ENCODE measurements around the gene COL4A6. TPM values are rescaled to one million over a fixed set of nuclear protein-coding genes. Genes with fewer than 3 reads are reported as not detected.

The COL4A6 gene
- total RNA-seq, 4 donors from 2014 or later, result 0.16 to 6.2 (median 1.5) TPM

DNA sequence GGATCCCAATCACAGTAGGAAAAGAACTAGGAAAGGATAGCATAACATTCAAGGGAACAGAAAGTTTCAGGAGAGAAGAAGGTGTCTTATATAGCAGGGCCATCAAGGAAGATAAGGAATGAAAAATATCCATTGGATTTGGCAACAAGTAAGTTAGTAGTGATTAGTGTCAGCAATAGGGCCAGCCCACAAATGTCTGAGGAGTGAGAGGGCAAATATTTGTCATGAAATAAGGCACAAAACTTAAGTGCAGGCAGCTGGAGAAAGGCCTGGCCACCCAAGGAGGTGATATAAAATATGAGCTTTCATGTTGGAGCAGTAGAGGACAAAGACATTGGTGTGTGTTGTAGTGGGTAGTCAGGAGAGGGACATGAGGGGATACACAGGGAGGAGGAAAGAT lies 132.1 kb downstream of the COL4A6 start:
- TF ChIP-seq, protein P1, sequence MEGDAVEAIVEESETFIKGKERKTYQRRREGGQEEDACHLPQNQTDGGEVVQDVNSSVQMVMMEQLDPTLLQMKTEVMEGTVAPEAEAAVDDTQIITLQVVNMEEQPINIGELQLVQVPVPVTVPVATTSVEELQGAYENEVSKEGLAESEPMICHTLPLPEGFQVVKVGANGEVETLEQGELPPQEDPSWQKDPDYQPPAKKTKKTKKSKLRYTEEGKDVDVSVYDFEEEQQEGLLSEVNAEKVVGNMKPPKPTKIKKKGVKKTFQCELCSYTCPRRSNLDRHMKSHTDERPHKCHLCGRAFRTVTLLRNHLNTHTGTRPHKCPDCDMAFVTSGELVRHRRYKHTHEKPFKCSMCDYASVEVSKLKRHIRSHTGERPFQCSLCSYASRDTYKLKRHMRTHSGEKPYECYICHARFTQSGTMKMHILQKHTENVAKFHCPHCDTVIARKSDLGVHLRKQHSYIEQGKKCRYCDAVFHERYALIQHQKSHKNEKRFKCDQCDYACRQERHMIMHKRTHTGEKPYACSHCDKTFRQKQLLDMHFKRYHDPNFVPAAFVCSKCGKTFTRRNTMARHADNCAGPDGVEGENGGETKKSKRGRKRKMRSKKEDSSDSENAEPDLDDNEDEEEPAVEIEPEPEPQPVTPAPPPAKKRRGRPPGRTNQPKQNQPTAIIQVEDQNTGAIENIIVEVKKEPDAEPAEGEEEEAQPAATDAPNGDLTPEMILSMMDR (IDR thresholded peaks at IDR 0.05; ENCODE audit: low read depth), result no peak

DNA sequence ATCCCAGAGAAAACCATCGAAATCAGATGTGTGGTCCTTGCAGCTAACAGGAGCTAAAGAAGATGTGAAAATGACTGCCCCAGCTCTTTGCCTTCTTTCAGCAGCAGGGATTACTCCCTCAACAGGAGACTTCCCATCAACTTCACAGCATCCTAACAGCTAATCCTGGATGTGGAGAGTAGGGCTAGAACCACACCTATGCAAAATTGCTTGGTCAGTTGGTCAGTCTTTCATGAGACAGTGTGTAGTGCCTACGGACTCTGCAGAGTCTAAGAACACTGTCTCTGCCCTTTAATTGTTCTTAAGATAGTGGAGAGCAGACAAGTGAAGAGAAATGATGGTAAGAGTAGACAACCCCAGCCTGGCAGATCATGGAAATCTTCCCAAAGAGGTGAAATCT lies 133.5 kb downstream of the COL4A6 start:
- TF ChIP-seq, protein P1 (IDR thresholded peaks at IDR 0.05; ENCODE audit: low read depth), result no peak

DNA sequence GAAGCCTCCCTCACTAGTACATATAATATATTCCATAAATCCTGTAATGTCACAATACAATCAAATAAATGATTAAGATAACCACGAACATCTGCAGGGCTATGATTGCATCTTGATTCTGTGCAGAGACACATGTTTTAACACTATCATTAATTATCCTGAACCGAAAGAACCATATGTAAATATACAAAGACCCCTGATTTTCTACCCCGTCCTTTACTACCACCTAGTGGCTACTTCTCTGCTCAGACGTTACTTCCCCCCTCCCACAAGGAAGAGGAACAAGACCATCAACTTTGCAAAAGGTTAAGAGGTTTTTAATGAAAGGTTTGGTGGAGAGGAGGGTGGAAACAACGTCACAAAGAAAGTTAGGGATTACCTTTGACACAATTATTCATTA lies 134.0 kb downstream of the COL4A6 start:
- TF ChIP-seq, protein P1 (IDR thresholded peaks at IDR 0.05; ENCODE audit: low read depth), result no peak

DNA sequence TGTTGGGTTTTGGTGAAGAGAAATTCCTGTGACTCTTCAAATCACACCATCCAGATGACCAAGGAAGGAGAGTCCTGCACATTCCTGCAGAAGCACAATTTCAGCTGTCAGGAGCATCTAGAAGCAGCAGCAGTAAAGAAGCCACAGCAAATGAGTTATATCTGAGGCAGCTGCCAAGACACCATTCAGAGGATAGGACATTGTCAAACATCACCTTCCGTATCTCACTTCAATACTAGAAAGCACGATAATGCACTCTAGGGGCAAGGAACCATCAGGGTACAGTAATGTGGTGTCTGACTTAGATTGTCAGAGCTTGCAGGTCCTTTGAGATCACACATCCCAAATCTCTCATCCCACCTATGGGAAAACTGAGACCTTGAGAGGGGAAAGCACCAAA lies 134.5 kb downstream of the COL4A6 start:
- TF ChIP-seq, protein P1 (IDR thresholded peaks at IDR 0.05; ENCODE audit: low read depth), result no peak

DNA sequence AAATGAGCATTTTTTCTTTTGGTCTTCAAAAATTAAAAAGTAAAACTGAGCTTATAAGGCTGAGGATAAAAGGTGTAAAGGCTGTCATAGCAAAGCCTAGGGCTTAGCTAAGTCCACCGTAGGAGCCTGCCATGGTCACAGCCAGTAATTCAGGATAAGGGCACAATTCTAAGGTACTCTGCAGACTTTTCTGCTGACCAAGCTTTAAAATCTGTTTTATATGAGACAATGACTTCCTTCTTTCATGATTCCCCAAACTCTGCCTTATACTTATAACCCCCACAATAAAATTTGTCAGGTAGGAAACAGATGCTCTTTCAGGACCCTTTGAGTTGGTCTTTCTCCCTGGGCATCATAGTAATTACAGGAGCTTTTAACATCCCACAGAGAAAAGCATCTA lies 138.5 kb downstream of the COL4A6 start:
- TF ChIP-seq, protein P1 (IDR thresholded peaks at IDR 0.05; ENCODE audit: low read depth), result no peak

DNA sequence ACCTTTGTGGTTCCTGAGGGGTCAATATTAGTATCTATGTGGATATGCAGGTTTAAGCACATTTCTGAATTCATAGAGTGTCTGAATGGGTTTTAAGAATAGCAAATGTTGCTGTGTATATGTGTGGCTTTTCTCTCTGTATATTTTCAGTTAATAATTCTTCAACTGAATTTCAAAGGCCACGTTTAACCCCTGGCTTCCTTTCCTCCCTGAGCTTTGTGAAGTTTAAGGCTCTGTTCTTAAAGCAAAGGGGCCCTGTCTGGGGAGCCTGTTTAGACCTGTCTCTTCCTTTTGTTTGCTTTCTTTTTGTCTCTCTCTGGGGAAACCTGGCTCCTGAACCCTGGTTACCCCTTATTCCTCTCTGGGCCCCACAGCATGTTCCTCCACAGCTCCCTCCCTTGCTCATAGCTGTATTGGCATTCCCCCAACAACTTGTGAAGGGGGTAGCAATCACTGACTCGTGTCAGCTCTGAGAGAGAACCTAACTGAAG lies 139.1 kb downstream of the COL4A6 start:
- TF ChIP-seq, protein P1 (IDR thresholded peaks at IDR 0.05; ENCODE audit: low read depth), result no peak

- TF ChIP-seq, protein P1 (IDR thresholded peaks at IDR 0.05; ENCODE audit: low read depth), result no peak
These were observed 140.0 kb downstream of the COL4A6 start for GRCh38 chrX:108298165-108298602.
